ENCODE results near the gene TNP2. TPM values are rescaled to one million over a fixed set of nuclear protein-coding genes. Genes with fewer than 3 reads are reported as not detected.

The TNP2 gene
- total and polyA plus RNA-seq, 9 of the 15 experiments (the other 6 are each of a cell fraction or from before 2014, with no cell fraction given): not detected

GRCh38 chr16:11303405-11304138 lies 34.4 kb upstream of the TNP2 start:
- no peak; the same call in 2 of the 3 replicates for ATAC-seq
- Histone ChIP-seq H3K4me1 (replicated peaks in 1 of 2; ENCODE audit: control insufficient read depth in 2 of 2, insufficient read depth in 2 of 2, low read length in 2 of 2) (peaks cover 0 to 9% of the 10 kb centered on the region in 2 experiments; a peak in 2 of 5 replicates), H3K9me1 (ENCODE audit: control insufficient read depth, insufficient read depth, low read length) (no peaks in the 10 kb centered on the region), H3K79me2 (ENCODE audit: control insufficient read depth, insufficient read depth, low read length) (no peaks in the 10 kb centered on the region), H3K36me3 (ENCODE audit: control insufficient read depth, insufficient read depth, low read length) (no peaks in the 10 kb centered on the region), H3K27me3 (ENCODE audit: control insufficient read depth in 2 of 2, insufficient read depth in 2 of 2, low read length in 2 of 2) (peaks cover 0 to 6% of the 10 kb centered on the region in 2 experiments; a peak in 2 of 5 replicates), H4K20me1 (replicated peaks; ENCODE audit: control insufficient read depth, insufficient read depth, low read length) (no peaks in the 10 kb centered on the region), H2AFZ (ENCODE audit: low read depth, low read length) (peak overlapping the region; percentile 52; the same call in 1 of the 2 replicates), H3K27ac (ENCODE audit: extremely low read depth, low read depth, low read length) (no peak overlapping the region), H3K4me3 (no peak overlapping the region), H3K4me2 (ENCODE audit: insufficient read depth, low read length) (0 out of 2 replicates have a peak overlapping the region, but pooled peaks have one; percentile 7), H3K9me3 (replicated peaks; ENCODE audit: control insufficient read depth, insufficient read depth, low read depth, low read length) (no peaks in the 10 kb centered on the region), H3K9ac (ENCODE audit: insufficient read depth in 1 of 2, low read depth in 2 of 2, low read length in 2 of 2) (no peak overlapping the region)
- peak in 2 of 4 experiments; percentile 23 for DNase-seq (ENCODE audit: extremely low read depth in 1 of 4, low spot score in 3 of 4)
- intact Hi-C loops (cut with micrococcal nuclease) (no loop called here), in situ Hi-C loops (cut with MboI) (no loop called here)
- FAIRE-seq: peak; percentile 19
- BruUV-seq (replicated peaks): no TSS peak
- WGBS (ENCODE audit: insufficient coverage, low coverage, missing lambda C conversion rate): 33% methylated on average over 18 of the region's 18 CpGs
- ChIA-PET POLR2A (interaction anchor here (0.6 kb wide), 1 partner anchor 12 kb away, joined by 4 read pairs; no protein-coding TSS in a partner anchor), CTCF (ENCODE audit: low intra/inter-chr PET ratio) (no interaction called here)
- TF ChIP-seq NFIC (IDR thresholded peaks at IDR 0.05) (peak; percentile 87), EHMT2 (IDR thresholded peaks at IDR 0.05) (no peak), NRF1 (conservative IDR thresholded peaks at IDR 0.05 in 1 of 2, IDR thresholded peaks at IDR 0.05 in 1 of 2) (peak; percentile 86 to 88)

GRCh38 chr16:11302977-11303376 lies 33.9 kb upstream of the TNP2 start:
- no peaks in the 10 kb centered on the region for H4K20me1 ChIP-seq (replicated peaks; ENCODE audit: control insufficient read depth, insufficient read depth, low read length)
- FAIRE-seq: no peak
- TF ChIP-seq ZNF12 (CRISPR knock-in tag; IDR thresholded peaks at IDR 0.05) (no peak), EZH2 (IDR thresholded peaks at IDR 0.05; ENCODE audit: borderline replicate concordance, low read depth, low read length) (no peak), USF1 (CRISPR knock-in tag; IDR thresholded peaks at IDR 0.05) (no peak), ZFPM2 (CRISPR knock-in tag; IDR thresholded peaks at IDR 0.05) (no peak), ETS2 (tag; IDR thresholded peaks at IDR 0.05; ENCODE audit: borderline replicate concordance, poor library complexity, severe bottlenecking) (no peak), E2F4 (CRISPR knock-in tag; IDR thresholded peaks at IDR 0.05; ENCODE audit: low read depth) (no peak), ZNF146 (CRISPR knock-in tag; IDR thresholded peaks at IDR 0.05; ENCODE audit: unreplicated experiment) (no peak), POU5F1 (IDR thresholded peaks at IDR 0.05; ENCODE audit: borderline replicate concordance, low read depth, low read length, partially characterized antibody) (no peak), L3MBTL2 (IDR thresholded peaks at IDR 0.05) (no peak), RFX7 (CRISPR knock-in tag; IDR thresholded peaks at IDR 0.05) (no peak)

More at GRCh38 chr16:11302977-11303376, 33.9 kb upstream of the TNP2 start:
- in situ Hi-C loops (cut with MboI): no loop called here
- no peaks in the 10 kb centered on the region for H3K36me3 ChIP-seq (ENCODE audit: control insufficient read depth, insufficient read depth, low read length)
- no peaks in the 10 kb centered on the region for H3K79me2 ChIP-seq (ENCODE audit: control insufficient read depth, insufficient read depth, low read length)
- H3K9ac ChIP-seq (ENCODE audit: insufficient read depth in 1 of 2, low read depth in 2 of 2, low read length in 2 of 2): no peak overlapping the region
- BruUV-seq (replicated peaks): no TSS peak
- ChIA-PET CTCF (ENCODE audit: low intra/inter-chr PET ratio) (no interaction called here), POLR2A (no interaction called here)
- H3K9me1 ChIP-seq (ENCODE audit: control insufficient read depth, insufficient read depth, low read length): no peaks in the 10 kb centered on the region
- H2AFZ ChIP-seq (ENCODE audit: low read depth, low read length): no peak overlapping the region
- peaks cover 0 to 6% of the 10 kb centered on the region in 2 experiments; a peak in 2 of 5 replicates for H3K27me3 ChIP-seq (ENCODE audit: control insufficient read depth in 2 of 2, insufficient read depth in 2 of 2, low read length in 2 of 2)
- H3K4me3 ChIP-seq: no peak overlapping the region
- DNase-seq (ENCODE audit: extremely low read depth in 1 of 4, low spot score in 3 of 4) (no peak), ATAC-seq (no peak)
- H3K27ac ChIP-seq (ENCODE audit: extremely low read depth, low read depth, low read length): no peak overlapping the region
- no peak overlapping the region for H3K4me2 ChIP-seq (ENCODE audit: insufficient read depth, low read length)
- peaks cover under 1 to 5% of the 10 kb centered on the region in 2 experiments; a peak in 2 of 5 replicates for H3K4me1 ChIP-seq (replicated peaks in 1 of 2; ENCODE audit: control insufficient read depth in 2 of 2, insufficient read depth in 2 of 2, low read length in 2 of 2)
- WGBS (ENCODE audit: insufficient coverage, low coverage, missing lambda C conversion rate): 38% methylated on average over 4 of the region's 4 CpGs
- no peaks in the 10 kb centered on the region for H3K9me3 ChIP-seq (replicated peaks; ENCODE audit: control insufficient read depth, insufficient read depth, low read depth, low read length)
- intact Hi-C loops (cut with micrococcal nuclease): no loop called here

All from K562 (cell line).